ENCODE measurements around the gene ARID1B. TPM values are rescaled to one million over a fixed set of nuclear protein-coding genes. Genes with fewer than 3 reads are reported as not detected.

ARID1B gene
- total RNA-seq, 1 experiment from 2014 or later = 35.6 TPM

Small RNA genes lying within 50 kb of the gene (microRNA-seq; reads per million reads assigned to microRNA genes)
- gene MIR4466 (ENCODE audit: borderline number of aligned reads) = not detected
